ACC112 (cell line): ENCODE results near the gene KIF22.

ENCODE experiments used
- H2AFZ ChIP-seq: fragments of 200-600 bp; sonication (generic); one replicate; pipeline ENCODE4 v1.6.0; 2017; ENCODE audit warnings: antibody characterized with exemption, low read length; ENCODE audit not compliant: unreplicated experiment
- H3K27ac ChIP-seq: fragments of 200-600 bp; sonication (generic); 2 replicates; pipeline ENCODE4 v1.5.1; 2014; ENCODE audit warnings: low read depth, mild to moderate bottlenecking, antibody characterized with exemption, low read length, moderate library complexity
- H3K27me3 ChIP-seq: fragments of 200-600 bp; sonication (generic); 2 replicates; pipeline ENCODE4 v1.6.1; 2014; ENCODE audit warnings: mild to moderate bottlenecking, antibody characterized with exemption, low read length, moderate library complexity, mixed read lengths; ENCODE audit not compliant: insufficient read depth
- H3K36me3 ChIP-seq: fragments of 200-600 bp; sonication (generic); 2 replicates; pipeline ENCODE4 v1.6.1; 2016; ENCODE audit warnings: mild to moderate bottlenecking, antibody characterized with exemption, low read length, moderate library complexity, mixed read lengths; ENCODE audit not compliant: insufficient read depth
- H3K4me1 ChIP-seq: fragments of 200-600 bp; sonication (generic); one replicate; pipeline ENCODE4 v1.6.1; 2016; ENCODE audit warnings: low read length, mixed read lengths; ENCODE audit not compliant: insufficient read depth, unreplicated experiment, control insufficient read depth
- H3K4me3 ChIP-seq: fragments of 200-600 bp; sonication (generic); 2 replicates; pipeline ENCODE4 v1.5.1; 2014; ENCODE audit warnings: mild to moderate bottlenecking, low read depth, low read length
- H3K79me2 ChIP-seq: fragments of 200-600 bp; sonication (generic); one replicate; pipeline ENCODE4 v1.6.0; 2016; ENCODE audit warnings: low read length; ENCODE audit not compliant: control insufficient read depth, unreplicated experiment, insufficient read depth

KIF22 gene

GRCh38 chr16:29843931-29844330 lies 53.4 kb downstream of the KIF22 start:
- Histone ChIP-seq H3K27ac (no peak overlapping the region), H3K4me1 (no peaks in the 10 kb centered on the region), H2AFZ (no peak overlapping the region)

GRCh38 chr16:29844575-29845331 lies 54.2 kb downstream of the KIF22 start:
- Histone ChIP-seq H3K36me3 (peaks cover 22% of the 10 kb centered on the region; the same call in 1 of the 2 replicates), H3K4me1 (no peaks in the 10 kb centered on the region), H3K4me3 (no peak overlapping the region), H2AFZ (no peak overlapping the region), H3K27ac (no peak overlapping the region), H3K79me2 (no peaks in the 10 kb centered on the region), H3K27me3 (no peaks in the 10 kb centered on the region)

More at GRCh38 chr16:29843931-29844330, 53.4 kb downstream of the KIF22 start:
- Histone ChIP-seq H3K79me2 (no peaks in the 10 kb centered on the region), H3K27me3 (no peaks in the 10 kb centered on the region), H3K36me3 (peaks cover 21% of the 10 kb centered on the region; the same call in 1 of the 2 replicates), H3K4me3 (no peak overlapping the region)

GRCh38 chr16:29845656-29846055 lies 55.1 kb downstream of the KIF22 start:
- Histone ChIP-seq H3K27ac (no peak overlapping the region), H3K36me3 (peaks cover 15% of the 10 kb centered on the region; the same call in 1 of the 2 replicates), H2AFZ (no peak overlapping the region), H3K4me3 (no peak overlapping the region), H3K4me1 (no peaks in the 10 kb centered on the region), H3K27me3 (no peaks in the 10 kb centered on the region), H3K79me2 (no peaks in the 10 kb centered on the region)

- Histone ChIP-seq H3K36me3 (peaks cover 15% of the 10 kb centered on the region; the same call in 1 of the 2 replicates), H3K4me3 (no peak overlapping the region), H3K79me2 (no peaks in the 10 kb centered on the region), H3K4me1 (no peaks in the 10 kb centered on the region), H3K27me3 (no peaks in the 10 kb centered on the region), H3K27ac (no peak overlapping the region), H2AFZ (no peak overlapping the region)
Observed at GRCh38 chr16:29848420-29849297, 58.1 kb downstream of the KIF22 start.

- peaks cover 15% of the 10 kb centered on the region; the same call in 1 of the 2 replicates for H3K36me3 ChIP-seq
- H3K4me3 ChIP-seq, result no peak overlapping the region
- H3K4me1 ChIP-seq, result no peaks in the 10 kb centered on the region
- H3K79me2 ChIP-seq, result no peaks in the 10 kb centered on the region
- no peak overlapping the region for H2AFZ ChIP-seq
- no peaks in the 10 kb centered on the region for H3K27me3 ChIP-seq
- no peak overlapping the region for H3K27ac ChIP-seq
Observed at GRCh38 chr16:29849505-29849904, 59.0 kb downstream of the KIF22 start.

- H2AFZ ChIP-seq, result no peak overlapping the region
- H3K4me3 ChIP-seq, result no peak overlapping the region
- no peak overlapping the region for H3K27ac ChIP-seq
- H3K36me3 ChIP-seq, result peaks cover 15% of the 10 kb centered on the region; the same call in 1 of the 2 replicates
- no peaks in the 10 kb centered on the region for H3K27me3 ChIP-seq
- H3K79me2 ChIP-seq, result no peaks in the 10 kb centered on the region
- H3K4me1 ChIP-seq, result no peaks in the 10 kb centered on the region
Observed at GRCh38 chr16:29850998-29851397, 60.4 kb downstream of the KIF22 start.

GRCh38 chr16:29852654-29853053 lies 62.1 kb downstream of the KIF22 start:
- peaks cover 13% of the 10 kb centered on the region for H3K4me1 ChIP-seq
- H3K27ac ChIP-seq, result no peak overlapping the region
- H3K79me2 ChIP-seq, result no peaks in the 10 kb centered on the region
- H2AFZ ChIP-seq, result no peak overlapping the region
- no peaks in the 10 kb centered on the region for H3K27me3 ChIP-seq
- H3K4me3 ChIP-seq, result no peak overlapping the region
- 0 out of 2 replicates have a peak, but pooled peaks cover 6% of the 10 kb centered on the region for H3K36me3 ChIP-seq

GRCh38 chr16:29854520-29855100 lies 64.1 kb downstream of the KIF22 start:
- Histone ChIP-seq H3K27ac (no peak overlapping the region), H3K79me2 (no peaks in the 10 kb centered on the region), H3K4me3 (no peak overlapping the region), H3K36me3 (no peaks in the 10 kb centered on the region), H3K4me1 (peaks cover 15% of the 10 kb centered on the region), H2AFZ (no peak overlapping the region), H3K27me3 (no peaks in the 10 kb centered on the region)
